Esophagus mucosa (tissue), 1 donor: Measurements from ENCODE around the gene TRIM2. TPM values are rescaled to one million over a fixed set of nuclear protein-coding genes. Genes with fewer than 3 reads are reported as not detected.

Source experiments
- ATAC-seq: fragments of 200-7000 bp; cut with Tn5 transposase; one replicate; pipeline ENCODE4 v1.9.1; 2020
- total RNA-seq: library from RNA; stranded (reverse); gene quantifications from one replicate; pipeline ENCODE4 v1.2.4, GENCODE V29; 2023
- donor health status: DM: yes; HTN: yes; CAD: no.

TRIM2 gene
- total RNA-seq, 1 donor from 2014 or later, result 9.0 TPM

GRCh38 chr4:153276971-153277370 is 72.7 kb downstream of the TRIM2 start:
- no peak for ATAC-seq

GRCh38 chr4:153281476-153281875 is 77.2 kb downstream of the TRIM2 start:
- no peak for ATAC-seq

GRCh38 chr4:153282023-153282422 is 77.8 kb downstream of the TRIM2 start:
- no peak for ATAC-seq

GRCh38 chr4:153283260-153283659 is 79.0 kb downstream of the TRIM2 start:
- ATAC-seq, result no peak

GRCh38 chr4:153290134-153290533 is 85.9 kb downstream of the TRIM2 start:
- no peak for ATAC-seq

- no peak for ATAC-seq
Measured at GRCh38 chr4:153291562-153291961, 87.3 kb downstream of the TRIM2 start.

GRCh38 chr4:153292897-153293741 is 88.9 kb downstream of the TRIM2 start:
- no peak for ATAC-seq

GRCh38 chr4:153293742-153294057 is 89.5 kb downstream of the TRIM2 start:
- ATAC-seq, result no peak

- ATAC-seq, result peak; percentile 89
Measured at GRCh38 chr4:153294631-153295030, 90.4 kb downstream of the TRIM2 start.

- peak; percentile 72 for ATAC-seq
Measured at GRCh38 chr4:153295131-153295755, 91.0 kb downstream of the TRIM2 start.

GRCh38 chr4:153296040-153296823 is 92.0 kb downstream of the TRIM2 start:
- ATAC-seq, result peak; percentile 55

- peak; percentile 32 for ATAC-seq
Measured at GRCh38 chr4:153297116-153297515, 92.9 kb downstream of the TRIM2 start.

GRCh38 chr4:153310793-153311192 is 106.5 kb downstream of the TRIM2 start:
- ATAC-seq, result no peak

GRCh38 chr4:153314915-153315314 is 110.7 kb downstream of the TRIM2 start:
- no peak for ATAC-seq

GRCh38 chr4:153318696-153319320 is 114.6 kb downstream of the TRIM2 start:
- ATAC-seq, result peak; percentile 73

GRCh38 chr4:153322791-153323190 is 118.5 kb downstream of the TRIM2 start:
- no peak for ATAC-seq

GRCh38 chr4:153324046-153324445 is 119.8 kb downstream of the TRIM2 start:
- ATAC-seq, result no peak

GRCh38 chr4:153325558-153325957 is 121.3 kb downstream of the TRIM2 start:
- peak; percentile 60 for ATAC-seq

GRCh38 chr4:153326513-153326912 is 122.3 kb downstream of the TRIM2 start:
- ATAC-seq, result peak; percentile 68

- no peak for ATAC-seq
Measured at GRCh38 chr4:153327247-153327646, 123.0 kb downstream of the TRIM2 start.

GRCh38 chr4:153332936-153333335 is 128.7 kb downstream of the TRIM2 start:
- ATAC-seq, result no peak

GRCh38 chr4:153333874-153334273 is 129.6 kb downstream of the TRIM2 start:
- no peak for ATAC-seq

GRCh38 chr4:153335665-153336064 is 131.4 kb downstream of the TRIM2 start:
- ATAC-seq, result peak; percentile 56
